ENCODE results near the gene EMSY.

GRCh38 chr11:76523786-76524436, 79.1 kb downstream of the EMSY start:
- TF ChIP-seq CTCF (IDR thresholded peaks at IDR 0.05 in 2 of 3, conservative IDR thresholded peaks at IDR 0.05 in 1 of 3; ENCODE audit: insufficient read depth in 2 of 3, low read depth in 1 of 3, low read length in 3 of 3) (no peak), ZNF184 (CRISPR knock-in tag; IDR thresholded peaks at IDR 0.05) (no peak), ERF (CRISPR knock-in tag; IDR thresholded peaks at IDR 0.05) (no peak), FOS (IDR thresholded peaks at IDR 0.05; ENCODE audit: extremely low read depth, insufficient read length) (no peak), HSF4 (CRISPR knock-in tag; IDR thresholded peaks at IDR 0.05; ENCODE audit: borderline replicate concordance) (no peak), MAFK (IDR thresholded peaks at IDR 0.05; ENCODE audit: low read length) (no peak), POLR2A (conservative IDR thresholded peaks at IDR 0.05) (no peak), ZNF274 (IDR thresholded peaks at IDR 0.05; ENCODE audit: borderline replicate concordance, low read depth, low read length) (no peak), DPF2 (IDR thresholded peaks at IDR 0.05) (no peak), HNRNPH1 (optimal IDR thresholded peaks at IDR 0.05; ENCODE audit: low read depth, low read length) (no peak), TFAP4 (CRISPR knock-in tag; IDR thresholded peaks at IDR 0.05; ENCODE audit: borderline replicate concordance) (no peak)

Measured in K562 (cell line).